ENCODE measurements around the gene SORBS1. TPM values are rescaled to one million over a fixed set of nuclear protein-coding genes. Genes with fewer than 3 reads are reported as not detected.

SORBS1 gene
- total RNA-seq, 4 donors from 2014 or later: 120 to 1,051 (median 449) TPM

DNA sequence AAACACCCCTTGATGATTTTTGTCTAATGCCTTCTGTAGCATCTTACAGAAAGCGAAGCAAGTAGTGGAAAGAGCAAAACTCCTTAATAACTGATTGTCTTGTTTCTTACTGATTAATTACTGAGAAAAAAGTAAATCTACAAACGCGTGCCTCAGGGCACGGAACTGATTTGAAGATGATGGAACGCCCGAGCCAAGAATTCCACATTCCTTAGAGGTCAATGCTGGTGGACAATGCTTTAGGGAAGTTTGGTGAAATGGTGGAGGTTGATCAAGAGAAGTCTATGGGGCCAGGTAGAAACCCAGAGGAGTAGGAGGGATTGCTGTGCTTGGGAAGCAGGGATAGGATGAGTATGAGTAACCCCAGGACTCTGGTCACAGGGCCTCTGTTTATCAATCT, 5.0 kb upstream of the SORBS1 start:
- TF ChIP-seq, protein P1, sequence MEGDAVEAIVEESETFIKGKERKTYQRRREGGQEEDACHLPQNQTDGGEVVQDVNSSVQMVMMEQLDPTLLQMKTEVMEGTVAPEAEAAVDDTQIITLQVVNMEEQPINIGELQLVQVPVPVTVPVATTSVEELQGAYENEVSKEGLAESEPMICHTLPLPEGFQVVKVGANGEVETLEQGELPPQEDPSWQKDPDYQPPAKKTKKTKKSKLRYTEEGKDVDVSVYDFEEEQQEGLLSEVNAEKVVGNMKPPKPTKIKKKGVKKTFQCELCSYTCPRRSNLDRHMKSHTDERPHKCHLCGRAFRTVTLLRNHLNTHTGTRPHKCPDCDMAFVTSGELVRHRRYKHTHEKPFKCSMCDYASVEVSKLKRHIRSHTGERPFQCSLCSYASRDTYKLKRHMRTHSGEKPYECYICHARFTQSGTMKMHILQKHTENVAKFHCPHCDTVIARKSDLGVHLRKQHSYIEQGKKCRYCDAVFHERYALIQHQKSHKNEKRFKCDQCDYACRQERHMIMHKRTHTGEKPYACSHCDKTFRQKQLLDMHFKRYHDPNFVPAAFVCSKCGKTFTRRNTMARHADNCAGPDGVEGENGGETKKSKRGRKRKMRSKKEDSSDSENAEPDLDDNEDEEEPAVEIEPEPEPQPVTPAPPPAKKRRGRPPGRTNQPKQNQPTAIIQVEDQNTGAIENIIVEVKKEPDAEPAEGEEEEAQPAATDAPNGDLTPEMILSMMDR (IDR thresholded peaks at IDR 0.05): no peak
- ATAC-seq (ENCODE audit: low FRiP score): no peak
- no peak for DNase-seq (ENCODE audit: low spot score)

DNA sequence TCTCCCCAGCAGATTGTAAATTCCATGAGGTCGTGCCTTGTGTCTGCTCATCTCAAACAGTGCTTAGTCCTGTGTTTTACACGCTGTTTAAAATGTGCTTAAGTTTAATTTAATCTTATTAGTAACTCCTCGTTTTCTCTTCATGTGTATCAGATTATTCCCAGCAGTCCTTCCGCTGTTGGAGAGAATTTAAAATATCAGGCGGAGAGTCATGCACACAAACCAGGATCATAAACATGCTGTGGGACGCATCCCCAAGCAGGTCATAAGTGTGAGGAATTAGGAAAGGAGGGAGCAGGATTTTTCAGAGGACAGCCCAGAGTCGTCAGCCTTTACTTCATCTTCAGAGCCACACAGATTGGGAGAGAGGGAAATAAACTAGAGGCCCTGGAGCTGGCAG, 4.2 kb upstream of the SORBS1 start:
- DNase-seq (ENCODE audit: low spot score) (no peak), ATAC-seq (ENCODE audit: low FRiP score) (no peak)
- TF ChIP-seq, protein P1 (IDR thresholded peaks at IDR 0.05): no peak

DNA sequence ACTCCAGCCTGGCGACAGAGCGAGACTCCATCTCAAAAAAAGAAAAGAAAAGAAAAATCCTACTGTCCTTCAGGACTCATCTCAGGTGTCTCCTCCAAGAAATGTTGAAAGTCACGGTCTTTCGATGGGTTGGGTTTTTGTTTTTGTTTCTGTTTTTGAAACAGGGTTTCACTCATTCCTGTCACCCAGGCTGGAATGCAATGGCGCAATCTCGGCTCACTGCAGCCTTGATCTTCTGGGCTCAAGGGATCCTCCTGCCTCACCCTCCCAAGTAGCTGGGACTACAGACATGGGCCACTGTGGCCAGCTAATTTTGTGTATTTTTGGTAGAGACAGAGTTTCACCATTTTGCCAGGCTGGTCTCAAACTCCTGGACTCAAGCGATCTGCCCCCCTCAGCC, 3.1 kb upstream of the SORBS1 start:
- DNase-seq (ENCODE audit: low spot score) (no peak), ATAC-seq (ENCODE audit: low FRiP score) (no peak)
- TF ChIP-seq, protein P1 (IDR thresholded peaks at IDR 0.05): no peak

DNA sequence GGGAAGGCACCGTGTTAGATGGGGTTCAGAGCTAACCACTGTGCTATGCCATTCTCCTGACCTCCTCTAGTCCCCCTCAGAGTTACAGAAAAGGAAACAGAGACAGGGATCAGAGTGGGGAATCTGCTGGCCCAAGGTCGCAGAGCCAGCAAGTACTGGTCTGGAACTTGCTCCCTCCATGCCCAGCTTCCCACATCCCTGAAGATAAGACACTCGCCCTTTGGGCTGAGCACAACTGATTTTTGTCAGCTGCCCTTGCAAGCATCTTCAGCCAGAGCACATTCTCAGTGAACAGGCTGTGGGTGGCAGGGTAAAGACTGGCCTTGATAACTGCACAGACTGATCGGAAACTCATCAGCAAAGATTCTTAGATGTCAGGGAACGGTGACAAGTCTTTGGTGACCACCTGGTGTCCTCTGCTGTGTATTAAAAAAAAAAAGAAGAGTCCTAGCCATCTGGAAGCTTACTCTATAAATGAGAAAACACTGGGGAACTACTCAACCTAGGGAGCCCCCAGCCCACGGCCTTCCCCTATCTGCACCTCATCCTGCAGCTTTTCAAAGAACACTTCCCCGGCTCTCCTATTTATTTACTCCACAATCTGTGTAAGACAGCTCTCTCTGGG, 1.3 kb upstream of the SORBS1 start:
- ATAC-seq (ENCODE audit: low FRiP score): no peak
- TF ChIP-seq, protein P1 (IDR thresholded peaks at IDR 0.05): no peak

DNA sequence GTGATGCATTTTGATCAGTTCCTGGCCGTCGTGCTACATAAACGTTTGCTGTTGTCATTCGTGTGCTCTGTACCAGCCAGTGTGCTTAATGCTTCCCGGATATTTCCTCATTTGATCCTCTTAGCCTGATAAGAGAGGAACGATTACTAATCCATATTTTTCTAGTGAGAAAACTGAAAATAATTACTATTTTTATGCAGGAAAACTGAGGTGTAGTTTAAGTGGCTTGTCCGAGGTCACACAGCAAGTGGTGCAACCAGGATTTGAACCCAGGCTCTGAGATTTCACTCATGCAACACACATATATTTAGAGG, 650 bp upstream of the SORBS1 start:
- no peak for ATAC-seq (ENCODE audit: low FRiP score)
- TF ChIP-seq, protein P1 (IDR thresholded peaks at IDR 0.05): no peak

More for the DNA sequence above, 1.3 kb upstream of the SORBS1 start:
- no peak for DNase-seq (ENCODE audit: low spot score)

DNA sequence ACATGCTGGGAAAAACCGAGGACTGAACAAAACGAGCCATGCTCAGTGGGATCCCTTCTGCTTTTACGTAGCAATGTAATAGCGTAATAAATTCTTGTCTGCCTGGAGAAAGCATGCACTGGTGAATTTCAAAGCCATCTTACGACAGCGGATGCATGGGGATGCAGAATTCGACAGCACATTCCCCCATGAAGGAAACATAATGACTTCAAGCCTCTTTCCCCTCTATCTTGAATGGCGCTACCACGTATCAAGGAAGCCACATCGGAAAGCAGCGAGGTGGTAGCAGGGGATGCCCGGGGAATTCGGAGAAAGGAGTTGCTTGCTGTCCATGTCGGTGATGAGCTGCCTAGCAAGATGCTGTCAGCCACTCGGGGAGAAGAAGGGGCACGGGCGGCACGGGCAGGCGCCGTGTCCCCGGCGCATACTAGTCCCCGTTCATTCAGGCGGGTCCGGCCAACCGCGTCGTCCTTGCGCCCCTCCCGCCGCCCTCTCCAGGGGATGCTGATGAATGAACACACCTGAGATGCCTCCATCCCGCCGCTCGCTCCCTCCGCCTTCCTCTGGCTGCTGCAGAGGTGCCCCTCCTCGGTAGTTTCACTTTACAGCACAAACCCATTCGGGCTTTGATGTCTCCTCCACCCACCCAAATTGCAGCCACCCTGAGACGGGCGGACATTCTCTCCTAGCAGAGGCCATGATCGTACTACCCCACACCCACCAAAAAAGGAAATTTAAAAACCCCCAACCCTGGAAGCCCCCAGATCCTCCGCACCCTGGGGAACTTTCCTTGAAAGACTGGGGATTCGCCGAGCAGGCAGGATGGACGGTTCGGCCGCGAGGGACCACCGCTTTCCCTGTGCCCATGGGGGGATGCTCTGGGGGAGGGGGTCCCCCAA, 644 bp downstream of the SORBS1 start:
- TF ChIP-seq, protein P1 (IDR thresholded peaks at IDR 0.05): no peak
- ATAC-seq (ENCODE audit: low FRiP score): peak; percentile 44
- no peak for DNase-seq (ENCODE audit: low spot score)

More for the DNA sequence above, 650 bp upstream of the SORBS1 start:
- DNase-seq (ENCODE audit: low spot score): no peak

DNA sequence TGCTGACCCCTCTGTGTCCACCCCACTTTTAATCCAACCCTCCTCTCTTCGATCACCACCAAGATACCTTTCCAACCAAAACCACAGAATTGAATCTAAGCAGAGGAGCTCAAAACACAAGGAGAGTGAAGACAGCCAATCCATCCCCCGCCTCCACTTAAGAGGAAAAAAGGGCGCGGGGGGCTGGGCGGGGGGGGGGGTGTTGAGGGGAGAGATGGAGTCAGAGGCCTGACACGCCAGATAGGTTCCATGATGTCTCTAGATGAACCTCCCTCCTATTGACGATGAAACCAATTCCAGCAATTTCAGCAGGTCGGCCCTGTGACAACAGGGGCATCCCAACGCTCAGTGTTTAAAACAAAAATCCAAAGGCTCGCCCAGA, 1.3 kb downstream of the SORBS1 start:
- TF ChIP-seq, protein P1 (IDR thresholded peaks at IDR 0.05): no peak
- ATAC-seq (ENCODE audit: low FRiP score): no peak
- DNase-seq (ENCODE audit: low spot score): no peak

Data from omental fat pad (tissue), 4 donors.